HepG2 (cell line): ENCODE results near the gene PKIG. TPM values are rescaled to one million over a fixed set of nuclear protein-coding genes. Genes with fewer than 3 reads are reported as not detected.
A peak's percentile ranks its signal among the peaks of the same experiment; 100 is the strongest.

Source experiments
- ATAC-seq: fragments of 200-7000 bp; cut with Tn5 transposase; 3 replicates; pipeline ENCODE4 v1.9.1; 2020; ENCODE audit warnings: mild to moderate bottlenecking, moderate library complexity
- BruUV-seq: library from RNA; stranded (reverse); fragments of 400-500 nt; replicated peaks from 2 replicates; lab custom pipeline; 2021; lab: Mats Ljungman, UMichigan
- CTCF ChIA-PET: fragments of 300-600 bp; formaldehyde crosslinking; extraction: SDS; loops from one replicate; lab custom pipeline; 2021; ENCODE audit warnings: low total read pairs, inconsistent platforms, low intra/inter-chr PET ratio; lab: Yijun Ruan, JAX
- POLR2A ChIA-PET: fragments of 350-600 bp; sonication (Branson Sonifier 250); formaldehyde crosslinking; loops from one replicate; lab custom pipeline; 2020; ENCODE audit warnings: antibody characterized with exemption, inconsistent platforms; lab: Yijun Ruan, JAX
- DNase-seq: peaks from one replicate; pipeline ENCODE4 v3.0.0-alpha.2; 2015; ENCODE audit warnings: low spot score
- FAIRE-seq: peaks from 3 replicates; lab custom pipeline; 2011; peaks lifted over from hg19 to GRCh38; lab: Jason Lieb, UNC
- H2AFZ ChIP-seq: one replicate; pipeline ENCODE4 v1.6.1; 2011; ENCODE audit warnings: low read length, inconsistent platforms
- H3K27ac ChIP-seq: fragments of 300-600 bp; 3 replicates; pipeline ENCODE4 v1.8.0; 2011; ENCODE audit warnings: mixed run types, mild to moderate bottlenecking, mixed read lengths, low read length, inconsistent platforms; ENCODE audit not compliant: insufficient read depth; ENCODE audit errors: extremely low read length
- H3K27me3 ChIP-seq, 2 experiments: fragments of 200-600 bp in 1 of 2; 2 replicates in 1 of 2; 3 replicates in 1 of 2; pipeline versions ENCODE4 v1.6.0 to v1.8.0; 2011; ENCODE audit warnings: low read length in 2 of 2, mild to moderate bottlenecking in 2 of 2, moderate library complexity in 2 of 2, inconsistent platforms in 1 of 2; ENCODE audit not compliant: insufficient read depth in 2 of 2, control insufficient read depth in 1 of 2
- H3K36me3 ChIP-seq, 2 experiments: fragments of 200-600 bp in 1 of 2; replicated peaks in 1 of 2; 2 replicates in 1 of 2; 3 replicates in 1 of 2; pipeline versions ENCODE4 v1.5.1 to v1.8.0; 2011; ENCODE audit warnings: low read length in 2 of 2, inconsistent platforms in 1 of 2; ENCODE audit not compliant: insufficient read depth in 2 of 2, control insufficient read depth in 1 of 2
- H3K4me1 ChIP-seq: 2 replicates; pipeline ENCODE4 v1.5.1; 2012; ENCODE audit warnings: low read length, inconsistent platforms; ENCODE audit not compliant: insufficient read depth
- H3K4me2 ChIP-seq: 2 replicates; pipeline ENCODE4 v1.6.0; 2011; ENCODE audit warnings: low read depth, low read length, inconsistent platforms
- H3K4me3 ChIP-seq, 3 experiments: fragments of 200-600 bp in 1 of 3; sonication (generic), shearing (Covaris generic) in 1 of 3; replicated peaks in 1 of 3; 2 replicates each; pipeline ENCODE4 v1.5.1; 2011 to 2016; ENCODE audit warnings: low read length in 3 of 3, inconsistent platforms in 2 of 3, low read depth in 2 of 3, mild to moderate bottlenecking in 2 of 3, control low read depth in 1 of 3, mixed read lengths in 1 of 3; ENCODE audit not compliant: insufficient read depth in 1 of 3
- H3K79me2 ChIP-seq: one replicate; pipeline ENCODE4 v1.6.1; 2011; ENCODE audit warnings: low read length, inconsistent platforms; ENCODE audit not compliant: insufficient read depth
- H3K9ac ChIP-seq: 2 replicates; pipeline ENCODE4 v1.6.0; 2011; ENCODE audit warnings: mild to moderate bottlenecking, low read depth, low read length, inconsistent platforms; ENCODE audit not compliant: insufficient read depth
- H3K9me3 ChIP-seq: 2 replicates; pipeline ENCODE4 v1.5.1; 2012; ENCODE audit warnings: mild to moderate bottlenecking, low read length
- H4K20me1 ChIP-seq: 2 replicates; pipeline ENCODE4 v1.6.0; 2011; ENCODE audit warnings: inconsistent platforms, mild to moderate bottlenecking, low read length, moderate library complexity; ENCODE audit not compliant: insufficient read depth
- CCDC6 ChIP-seq: sonication (generic); formaldehyde crosslinking; IDR thresholded peaks from 2 replicates; pipeline ENCODE4 v1.8.1; 2022; ENCODE audit warnings: mild to moderate bottlenecking, missing genetic modification reagents, moderate library complexity
- FOXA3 ChIP-seq: IDR thresholded peaks from 2 replicates; pipeline ENCODE4 v1.6.1; 2016; ENCODE audit warnings: missing genetic modification reagents, missing compliant biosample characterization
- HNRNPLL ChIP-seq: fragments of 200-400 bp; formaldehyde crosslinking; IDR thresholded peaks from 2 replicates; pipeline ENCODE4 v1.6.1; 2017; ENCODE audit warnings: mild to moderate bottlenecking, low read depth, low read length; ENCODE audit not compliant: poor library complexity, severe bottlenecking
- ISL2 ChIP-seq: sonication (generic); formaldehyde crosslinking; IDR thresholded peaks from 2 replicates; pipeline ENCODE4 v1.5.0; 2020; ENCODE audit warnings: missing genetic modification reagents
- MIER2 ChIP-seq: IDR thresholded peaks from 2 replicates; pipeline ENCODE4 v1.6.1; 2016; ENCODE audit warnings: missing biosample characterization, missing genetic modification reagents
- NFKBIZ ChIP-seq: IDR thresholded peaks from 2 replicates; pipeline ENCODE4 v1.6.1; 2018; ENCODE audit warnings: missing genetic modification reagents, missing compliant biosample characterization
- ZNF260 ChIP-seq: sonication (generic); formaldehyde crosslinking; IDR thresholded peaks from 2 replicates; pipeline ENCODE4 v1.4.0; 2020; ENCODE audit warnings: missing genetic modification reagents, low read depth, mild to moderate bottlenecking, borderline replicate concordance
- ZNF335 ChIP-seq: sonication (generic); formaldehyde crosslinking; IDR thresholded peaks from 2 replicates; pipeline ENCODE4 v1.4.0; 2020; ENCODE audit warnings: missing genetic modification reagents
- ZNF674 ChIP-seq: sonication (generic); formaldehyde crosslinking; IDR thresholded peaks from 2 replicates; pipeline ENCODE4 v1.5.0; 2020; ENCODE audit warnings: low read depth, mild to moderate bottlenecking, missing genetic modification reagents
- ZSCAN30 ChIP-seq: sonication (generic); formaldehyde crosslinking; IDR thresholded peaks from 2 replicates; pipeline ENCODE4 v1.5.0; 2020; ENCODE audit warnings: mild to moderate bottlenecking, missing genetic modification reagents
- WGBS: methylation state at CpG from one replicate; pipeline ENCODE4 v1.1.6; 2017; ENCODE audit warnings: low lambda C conversion rate; 5-methylcytosine and 5-hydroxymethylcytosine counted together
- in situ Hi-C: cut with HindIII; loops from 2 replicates; pipeline ENCODE4 v1.10.0; 2017; ENCODE audit warnings: low pct_unique_long_range_greater_than_20kb; ENCODE audit not compliant: extremely low pct_ligation_motif_present
- intact Hi-C: fragments of 100-400 bp; cut with micrococcal nuclease; formaldehyde crosslinking; loops from one replicate; pipeline ENCODE4 v1.10.0; 2022; ENCODE audit not compliant: unreplicated experiment
- polyA plus RNA-seq, 8 experiments: library from polyadenylated mRNA; depleted of rRNA in 3 of 8; stranded (reverse) in 7 of 8; unstranded in 1 of 8; fragments of >200 nt; fragmentation: Illumina TruSeq in 4 of 8; extraction: Trizol in 4 of 8; gene quantifications; 2 replicates each; pipeline versions ENCODE4 v1.2.1 to v1.2.3, GENCODE V29; 2011 to 2016; ENCODE audit warnings: low read depth in 4 of 8, missing spikeins in 1 of 8, mixed read lengths in 1 of 8; ENCODE audit not compliant: insufficient read depth in 1 of 8
- total RNA-seq, 5 experiments: library from RNA; depleted of rRNA; stranded (reverse); fragments of >200 nt; fragmentation: Illumina TruSeq; extraction: Trizol; gene quantifications; 2 replicates each; pipeline ENCODE4 v1.2.3, GENCODE V29; 2016; ENCODE audit warnings: low read depth in 1 of 5
- TF ChIP-seq, protein P1 (sequence below): sonication (generic); formaldehyde crosslinking; IDR thresholded peaks from 2 replicates; pipeline ENCODE4 v1.4.0; 2020; ENCODE audit warnings: mild to moderate bottlenecking, missing genetic modification reagents
- TF ChIP-seq, protein P2 (sequence below): sonication (generic); formaldehyde crosslinking; IDR thresholded peaks from 2 replicates; pipeline ENCODE4 v1.8.1; 2023; ENCODE audit warnings: mild to moderate bottlenecking, missing genetic modification reagents
- TF ChIP-seq, protein P3 (sequence below): sonication (generic); formaldehyde crosslinking; IDR thresholded peaks from 2 replicates; pipeline ENCODE4 v1.5.0; 2020; ENCODE audit warnings: mild to moderate bottlenecking, missing genetic modification reagents, moderate library complexity
- TF ChIP-seq, protein P4 (sequence below): sonication (generic); formaldehyde crosslinking; IDR thresholded peaks from 2 replicates; pipeline ENCODE4 v1.5.0; 2020; ENCODE audit warnings: mild to moderate bottlenecking, missing genetic modification reagents

PKIG gene
- total and polyA plus RNA-seq, 2 of the 13 experiments (the other 11 are each of a cell fraction or from before 2014, with no cell fraction given): 30.8 to 44.5 TPM

DNA sequence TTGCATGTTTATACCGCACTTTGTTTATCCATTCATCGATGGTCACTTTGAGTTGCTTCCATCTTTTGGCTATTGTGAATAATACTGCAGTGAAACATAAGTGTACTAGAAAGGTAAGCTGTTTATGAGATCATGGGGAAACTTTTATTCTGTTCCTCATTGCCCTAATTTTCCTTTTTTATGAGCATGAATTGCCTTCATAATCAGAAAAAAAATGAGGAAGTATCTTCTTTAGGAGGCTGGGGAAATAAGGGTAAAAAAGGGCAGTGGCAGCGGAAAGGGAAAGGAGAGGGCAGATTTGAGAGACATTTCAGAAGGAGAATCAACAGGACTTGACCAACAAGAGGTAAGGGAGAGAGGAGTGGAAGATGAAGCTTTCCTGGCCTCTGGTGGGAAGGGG, 46.2 kb upstream of the PKIG start (continued):
- TF ChIP-seq, protein P1, sequence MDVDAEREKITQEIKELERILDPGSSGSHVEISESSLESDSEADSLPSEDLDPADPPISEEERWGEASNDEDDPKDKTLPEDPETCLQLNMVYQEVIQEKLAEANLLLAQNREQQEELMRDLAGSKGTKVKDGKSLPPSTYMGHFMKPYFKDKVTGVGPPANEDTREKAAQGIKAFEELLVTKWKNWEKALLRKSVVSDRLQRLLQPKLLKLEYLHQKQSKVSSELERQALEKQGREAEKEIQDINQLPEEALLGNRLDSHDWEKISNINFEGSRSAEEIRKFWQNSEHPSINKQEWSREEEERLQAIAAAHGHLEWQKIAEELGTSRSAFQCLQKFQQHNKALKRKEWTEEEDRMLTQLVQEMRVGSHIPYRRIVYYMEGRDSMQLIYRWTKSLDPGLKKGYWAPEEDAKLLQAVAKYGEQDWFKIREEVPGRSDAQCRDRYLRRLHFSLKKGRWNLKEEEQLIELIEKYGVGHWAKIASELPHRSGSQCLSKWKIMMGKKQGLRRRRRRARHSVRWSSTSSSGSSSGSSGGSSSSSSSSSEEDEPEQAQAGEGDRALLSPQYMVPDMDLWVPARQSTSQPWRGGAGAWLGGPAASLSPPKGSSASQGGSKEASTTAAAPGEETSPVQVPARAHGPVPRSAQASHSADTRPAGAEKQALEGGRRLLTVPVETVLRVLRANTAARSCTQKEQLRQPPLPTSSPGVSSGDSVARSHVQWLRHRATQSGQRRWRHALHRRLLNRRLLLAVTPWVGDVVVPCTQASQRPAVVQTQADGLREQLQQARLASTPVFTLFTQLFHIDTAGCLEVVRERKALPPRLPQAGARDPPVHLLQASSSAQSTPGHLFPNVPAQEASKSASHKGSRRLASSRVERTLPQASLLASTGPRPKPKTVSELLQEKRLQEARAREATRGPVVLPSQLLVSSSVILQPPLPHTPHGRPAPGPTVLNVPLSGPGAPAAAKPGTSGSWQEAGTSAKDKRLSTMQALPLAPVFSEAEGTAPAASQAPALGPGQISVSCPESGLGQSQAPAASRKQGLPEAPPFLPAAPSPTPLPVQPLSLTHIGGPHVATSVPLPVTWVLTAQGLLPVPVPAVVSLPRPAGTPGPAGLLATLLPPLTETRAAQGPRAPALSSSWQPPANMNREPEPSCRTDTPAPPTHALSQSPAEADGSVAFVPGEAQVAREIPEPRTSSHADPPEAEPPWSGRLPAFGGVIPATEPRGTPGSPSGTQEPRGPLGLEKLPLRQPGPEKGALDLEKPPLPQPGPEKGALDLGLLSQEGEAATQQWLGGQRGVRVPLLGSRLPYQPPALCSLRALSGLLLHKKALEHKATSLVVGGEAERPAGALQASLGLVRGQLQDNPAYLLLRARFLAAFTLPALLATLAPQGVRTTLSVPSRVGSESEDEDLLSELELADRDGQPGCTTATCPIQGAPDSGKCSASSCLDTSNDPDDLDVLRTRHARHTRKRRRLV (CRISPR knock-in tag): no peak
- TF ChIP-seq ZNF335 (CRISPR knock-in tag) (no peak), MIER2 (CRISPR knock-in tag) (no peak)
- TF ChIP-seq, protein P2, sequence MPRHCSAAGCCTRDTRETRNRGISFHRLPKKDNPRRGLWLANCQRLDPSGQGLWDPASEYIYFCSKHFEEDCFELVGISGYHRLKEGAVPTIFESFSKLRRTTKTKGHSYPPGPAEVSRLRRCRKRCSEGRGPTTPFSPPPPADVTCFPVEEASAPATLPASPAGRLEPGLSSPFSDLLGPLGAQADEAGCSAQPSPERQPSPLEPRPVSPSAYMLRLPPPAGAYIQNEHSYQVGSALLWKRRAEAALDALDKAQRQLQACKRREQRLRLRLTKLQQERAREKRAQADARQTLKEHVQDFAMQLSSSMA: no peak

DNA sequence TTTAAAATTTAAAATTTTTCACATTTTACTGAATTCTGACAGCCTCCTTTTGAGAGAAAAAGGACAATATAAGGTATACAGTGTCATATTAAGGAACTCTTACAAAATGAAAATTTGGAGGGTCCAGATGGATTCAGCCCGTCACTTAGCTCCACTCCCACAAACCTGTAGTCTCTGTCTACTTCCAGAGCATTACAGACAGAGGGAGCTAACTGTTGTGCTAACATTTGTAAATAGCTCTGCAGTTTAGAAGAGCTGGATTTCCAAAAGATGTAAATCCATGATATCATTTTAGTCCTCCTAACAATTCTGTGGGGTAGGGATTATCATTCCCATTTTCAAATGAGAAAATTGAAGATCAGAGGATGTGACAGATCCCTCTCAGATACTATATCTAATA, 44.4 kb upstream of the PKIG start:
- intact Hi-C loops (no loop called here), in situ Hi-C loops (no loop called here)
- no peak for ATAC-seq
- no peaks in the 10 kb centered on the region for H3K9me3 ChIP-seq
- BruUV-seq: no TSS peak
- no peak overlapping the region for H3K27ac ChIP-seq
- ChIA-PET POLR2A (no interaction called here), CTCF (no interaction called here)
- no peak for DNase-seq
- H3K36me3 ChIP-seq: no peaks in the 10 kb centered on the region
- H3K4me2 ChIP-seq: no peak overlapping the region
- no peak for FAIRE-seq
- no peak overlapping the region for H2AFZ ChIP-seq
- no peak overlapping the region for H3K9ac ChIP-seq
- H3K79me2 ChIP-seq: peaks cover 16% of the 10 kb centered on the region
- H3K27me3 ChIP-seq: no peaks in the 10 kb centered on the region
- H3K4me1 ChIP-seq: peaks cover 26% of the 10 kb centered on the region
- H3K4me3 ChIP-seq: no peak overlapping the region
- WGBS: 93% methylated on average over 1 of the region's 1 CpG
- H4K20me1 ChIP-seq: no peaks in the 10 kb centered on the region
- no peak for TF ChIP-seq ISL2
- TF ChIP-seq, protein P3, sequence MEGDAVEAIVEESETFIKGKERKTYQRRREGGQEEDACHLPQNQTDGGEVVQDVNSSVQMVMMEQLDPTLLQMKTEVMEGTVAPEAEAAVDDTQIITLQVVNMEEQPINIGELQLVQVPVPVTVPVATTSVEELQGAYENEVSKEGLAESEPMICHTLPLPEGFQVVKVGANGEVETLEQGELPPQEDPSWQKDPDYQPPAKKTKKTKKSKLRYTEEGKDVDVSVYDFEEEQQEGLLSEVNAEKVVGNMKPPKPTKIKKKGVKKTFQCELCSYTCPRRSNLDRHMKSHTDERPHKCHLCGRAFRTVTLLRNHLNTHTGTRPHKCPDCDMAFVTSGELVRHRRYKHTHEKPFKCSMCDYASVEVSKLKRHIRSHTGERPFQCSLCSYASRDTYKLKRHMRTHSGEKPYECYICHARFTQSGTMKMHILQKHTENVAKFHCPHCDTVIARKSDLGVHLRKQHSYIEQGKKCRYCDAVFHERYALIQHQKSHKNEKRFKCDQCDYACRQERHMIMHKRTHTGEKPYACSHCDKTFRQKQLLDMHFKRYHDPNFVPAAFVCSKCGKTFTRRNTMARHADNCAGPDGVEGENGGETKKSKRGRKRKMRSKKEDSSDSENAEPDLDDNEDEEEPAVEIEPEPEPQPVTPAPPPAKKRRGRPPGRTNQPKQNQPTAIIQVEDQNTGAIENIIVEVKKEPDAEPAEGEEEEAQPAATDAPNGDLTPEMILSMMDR (CRISPR knock-in tag): 0 out of 2 replicates have a peak, but pooled peaks have one; percentile 7
- TF ChIP-seq NFKBIZ (CRISPR knock-in tag): no peak
- no peak for TF ChIP-seq CCDC6
- TF ChIP-seq FOXA3 (CRISPR knock-in tag): 0 out of 2 replicates have a peak, but pooled peaks have one; percentile 18
- TF ChIP-seq, protein P4, sequence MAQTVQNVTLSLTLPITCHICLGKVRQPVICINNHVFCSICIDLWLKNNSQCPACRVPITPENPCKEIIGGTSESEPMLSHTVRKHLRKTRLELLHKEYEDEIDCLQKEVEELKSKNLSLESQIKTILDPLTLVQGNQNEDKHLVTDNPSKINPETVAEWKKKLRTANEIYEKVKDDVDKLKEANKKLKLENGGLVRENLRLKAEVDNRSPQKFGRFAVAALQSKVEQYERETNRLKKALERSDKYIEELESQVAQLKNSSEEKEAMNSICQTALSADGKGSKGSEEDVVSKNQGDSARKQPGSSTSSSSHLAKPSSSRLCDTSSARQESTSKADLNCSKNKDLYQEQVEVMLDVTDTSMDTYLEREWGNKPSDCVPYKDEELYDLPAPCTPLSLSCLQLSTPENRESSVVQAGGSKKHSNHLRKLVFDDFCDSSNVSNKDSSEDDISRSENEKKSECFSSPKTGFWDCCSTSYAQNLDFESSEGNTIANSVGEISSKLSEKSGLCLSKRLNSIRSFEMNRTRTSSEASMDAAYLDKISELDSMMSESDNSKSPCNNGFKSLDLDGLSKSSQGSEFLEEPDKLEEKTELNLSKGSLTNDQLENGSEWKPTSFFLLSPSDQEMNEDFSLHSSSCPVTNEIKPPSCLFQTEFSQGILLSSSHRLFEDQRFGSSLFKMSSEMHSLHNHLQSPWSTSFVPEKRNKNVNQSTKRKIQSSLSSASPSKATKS: 0 out of 2 replicates have a peak, but pooled peaks have one; percentile 40
- no peak for TF ChIP-seq ZNF674 (CRISPR knock-in tag)
- TF ChIP-seq ZSCAN30 (CRISPR knock-in tag): no peak
- TF ChIP-seq HNRNPLL: no peak
- TF ChIP-seq ZNF260 (CRISPR knock-in tag): no peak
